ENCODE data around the gene SCAMP2.
"Not testable (repeated sequence)": the region's sequence is repeated elsewhere in the genome, so short reads cannot be mapped to it uniquely, and the experiment has no call there.

The SCAMP2 gene

DNA sequence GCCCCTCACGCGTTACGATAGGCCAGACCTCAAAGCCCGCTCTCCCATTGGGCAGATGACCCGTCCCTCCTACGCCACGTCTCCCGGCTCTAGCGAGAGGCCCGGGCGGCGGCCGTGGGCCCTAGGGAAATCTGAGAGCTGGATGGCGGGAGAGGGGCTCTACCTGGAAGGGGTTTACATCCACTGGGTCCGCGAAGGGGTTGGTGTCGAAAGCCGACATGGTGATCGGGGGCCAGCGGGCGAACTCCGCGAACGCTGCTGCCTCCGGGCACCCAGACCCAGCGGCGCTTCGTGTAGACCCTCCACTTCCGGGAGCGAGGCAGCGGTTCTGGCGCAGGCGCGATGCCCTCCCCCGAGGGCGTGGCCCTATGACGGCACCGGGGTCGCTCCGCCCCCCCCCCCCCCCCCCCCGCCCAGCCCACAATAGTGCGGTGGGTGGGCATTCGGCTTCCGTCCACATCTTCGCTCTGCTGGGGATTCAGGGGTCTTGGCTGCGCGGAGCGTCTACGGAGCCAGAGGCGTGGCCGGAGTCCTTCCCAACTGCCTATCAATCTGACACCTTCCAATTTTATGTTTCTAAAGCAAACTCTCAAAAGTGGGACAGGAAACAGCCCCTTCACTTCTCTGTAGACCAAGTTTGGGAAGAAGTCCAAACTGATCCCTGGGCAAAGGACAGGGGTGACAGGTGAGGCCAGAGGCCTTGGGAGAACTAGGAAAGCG, at the start of gene SCAMP2:
Gene SCAMP2 (minus strand): TSS at position 330 of the 720 bp plus-strand sequence. CDS start 110 bp downstream, at position 220.
- DNase-seq: peak; percentile 81

GRCh38 chr15:74920456-74920855, 47.3 kb upstream of the SCAMP2 start:
- no peak for DNase-seq

DNA sequence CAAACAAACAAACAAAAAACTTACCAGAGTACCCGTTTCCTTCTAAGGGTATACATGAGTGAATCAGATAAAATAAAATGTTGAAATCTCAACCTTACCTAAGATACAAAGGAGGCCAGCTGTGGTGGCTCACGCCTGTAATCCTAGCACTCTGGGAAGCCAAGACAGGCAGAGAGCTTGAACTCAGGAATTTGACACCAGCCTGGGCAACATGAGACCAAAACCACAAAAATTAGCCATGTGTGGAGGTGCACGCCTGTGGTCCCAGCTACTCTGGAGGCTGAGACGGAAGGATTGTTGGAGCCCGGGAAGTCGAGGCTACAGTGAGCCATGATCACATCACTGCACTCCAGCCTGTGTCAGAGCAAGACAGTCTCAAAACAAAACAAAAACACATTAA, 44.5 kb upstream of the SCAMP2 start:
- DNase-seq: no peak

GRCh38 chr15:74913799-74914198, 40.6 kb upstream of the SCAMP2 start:
- DNase-seq: not testable (repeated sequence)

GRCh38 chr15:74913041-74913440, 39.9 kb upstream of the SCAMP2 start:
- no peak for DNase-seq

- DNase-seq: no peak
Measured at GRCh38 chr15:74908635-74909034, 35.5 kb upstream of the SCAMP2 start.

DNA sequence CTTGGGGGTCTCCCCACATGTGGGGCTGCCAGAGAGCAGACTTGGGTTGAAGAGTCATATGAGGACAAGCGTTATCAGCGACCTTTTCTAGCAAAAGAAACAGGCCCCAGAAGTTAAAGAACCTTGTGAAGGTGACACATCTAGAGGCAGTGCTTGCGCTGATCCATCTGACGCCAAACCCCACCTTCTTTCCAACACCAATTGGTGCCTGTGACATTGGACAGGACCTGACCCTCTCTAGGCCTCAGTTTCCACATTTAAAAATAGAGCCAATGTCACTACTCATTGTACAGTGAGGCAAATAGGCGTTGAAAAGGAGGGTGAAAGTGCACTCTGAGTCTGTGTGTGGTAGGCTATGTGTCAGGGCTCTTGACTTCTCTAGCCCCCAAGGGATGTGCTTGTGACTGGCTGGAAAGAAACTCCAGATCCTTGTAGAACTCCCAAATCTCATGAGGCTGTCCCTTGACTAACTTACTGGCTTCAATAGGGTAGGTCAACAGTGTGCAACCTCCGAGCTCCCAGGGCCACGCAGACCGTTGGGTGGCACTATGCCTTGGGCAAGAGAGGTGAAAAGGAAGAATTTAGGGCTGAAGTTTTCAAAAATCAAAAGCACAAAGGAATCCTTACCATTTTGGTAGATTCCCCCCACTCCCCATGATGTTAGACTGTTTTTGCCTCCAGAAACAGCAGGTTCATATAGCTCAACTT, 34.2 kb upstream of the SCAMP2 start:
- no peak for DNase-seq

GRCh38 chr15:74906450-74907162, 33.4 kb upstream of the SCAMP2 start, which contains the start of gene FAM219B:
Gene FAM219B, minus strand, starts transcription at chr15:74906851. Its CDS starts 51 bp downstream, at chr15:74906800.
- DNase-seq: peak; percentile 60

DNA sequence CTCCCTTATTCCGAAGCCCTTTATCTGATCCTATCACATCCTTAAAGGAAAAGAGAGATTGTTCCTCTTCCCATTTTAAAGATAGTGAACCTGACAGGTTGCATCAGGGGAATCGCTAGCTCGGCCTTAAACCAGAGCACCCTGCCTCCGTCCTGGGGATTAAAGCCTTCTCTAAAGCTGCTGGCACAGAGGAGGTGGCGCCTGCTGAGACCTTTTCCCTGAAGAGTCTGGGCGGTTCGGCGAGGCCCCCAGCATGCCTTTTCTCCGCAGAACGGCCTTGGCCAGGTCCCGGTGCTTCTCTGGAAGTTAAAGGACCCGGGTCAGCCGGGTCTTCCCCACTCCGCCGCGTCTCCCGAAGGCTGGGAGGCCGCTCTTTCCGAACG, 32.9 kb upstream of the SCAMP2 start:
- no peak for DNase-seq

DNA sequence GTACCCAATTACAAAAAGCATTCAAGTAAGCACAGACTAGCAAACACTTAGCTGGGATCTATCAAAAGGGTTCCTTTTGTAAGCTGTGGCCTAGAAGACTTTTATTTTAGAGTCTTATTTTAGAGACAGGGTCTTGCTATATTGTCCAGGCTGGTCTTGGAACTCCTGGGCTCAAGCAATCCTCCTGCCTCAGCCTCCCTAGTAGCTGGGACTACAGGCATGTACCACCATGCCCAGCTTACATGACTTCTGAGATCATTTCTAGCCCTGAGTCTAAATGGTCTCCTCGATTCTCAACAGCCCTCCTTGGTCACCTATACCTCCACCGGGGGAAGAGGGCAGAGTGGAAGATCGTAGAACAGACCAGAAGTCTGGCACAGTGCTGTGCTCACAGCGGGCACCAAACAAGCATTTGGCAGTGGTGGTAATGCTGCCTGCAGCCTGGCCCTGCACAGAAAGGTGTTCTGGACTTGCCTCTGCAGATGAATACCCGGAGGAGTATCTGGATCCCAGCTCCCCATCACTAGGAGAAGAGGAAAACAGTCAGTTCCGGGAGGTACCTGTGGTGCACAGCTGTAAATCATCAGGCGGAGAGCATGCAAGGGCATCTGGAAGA, 31.1 kb upstream of the SCAMP2 start:
- DNase-seq: no peak

- no peak for DNase-seq
Measured at GRCh38 chr15:74903676-74904075, 30.5 kb upstream of the SCAMP2 start.

DNA sequence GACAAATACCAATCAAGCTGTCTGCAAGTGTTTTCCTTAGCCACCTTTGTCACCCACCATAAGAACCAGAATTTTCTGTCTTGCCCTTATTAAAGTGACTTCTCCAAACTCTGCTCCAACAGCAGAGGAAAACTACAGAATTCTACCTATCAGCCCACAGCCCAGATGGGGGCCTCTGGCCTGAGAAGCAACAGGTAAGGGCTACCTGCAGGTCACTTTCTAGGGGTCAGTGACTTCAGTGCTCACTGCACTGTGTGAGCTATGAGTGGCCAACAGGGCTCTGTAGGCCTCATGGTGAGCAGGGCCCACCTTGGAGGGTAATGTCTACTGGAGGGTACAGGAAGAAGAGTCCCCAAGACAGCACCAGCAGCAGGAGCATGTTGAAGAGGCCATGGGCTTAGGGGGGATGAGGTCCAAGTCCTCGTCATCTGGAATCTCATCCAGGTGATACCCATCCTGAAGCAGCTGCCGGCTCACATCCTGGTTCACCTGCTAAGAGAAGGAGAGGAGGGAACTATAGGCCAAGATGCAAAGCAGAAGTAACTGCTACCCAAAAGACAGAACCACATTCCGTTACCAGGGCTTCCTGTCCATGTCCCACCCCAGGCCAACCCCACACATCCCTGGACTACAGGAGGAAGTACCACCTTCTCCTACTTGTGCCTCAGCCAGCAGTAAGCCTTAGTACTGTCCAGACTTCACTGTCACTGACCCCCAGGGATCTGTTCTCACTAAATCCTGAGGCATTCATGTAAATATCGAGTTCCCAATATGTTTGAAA, 29.3 kb upstream of the SCAMP2 start:
- no peak for DNase-seq

DNA sequence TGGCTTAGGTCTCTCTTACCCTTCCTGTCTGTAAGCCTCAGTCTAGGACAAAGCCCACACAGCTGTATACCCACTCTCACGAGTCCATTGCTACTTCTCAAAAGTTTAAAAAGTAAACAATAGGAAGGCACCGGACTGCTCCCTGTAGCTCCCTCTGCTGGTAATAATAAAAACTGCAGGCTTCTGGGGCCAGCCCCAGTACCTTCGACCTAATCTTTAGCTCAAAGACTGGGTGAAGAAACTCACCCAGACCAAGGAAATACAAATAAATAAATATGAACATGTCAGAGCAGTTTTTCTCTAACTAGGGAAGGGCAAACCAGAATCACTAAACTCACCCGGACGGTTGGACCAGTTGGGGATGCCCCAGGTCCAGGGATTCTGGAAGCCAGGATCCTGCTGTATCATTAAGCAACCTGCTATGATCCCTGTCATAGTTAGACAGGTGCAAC, 28.5 kb upstream of the SCAMP2 start:
- peak; percentile 38 for DNase-seq

- DNase-seq: no peak
Measured at GRCh38 chr15:74897300-74897701, 24.1 kb upstream of the SCAMP2 start.

GRCh38 chr15:74896316-74896715, 23.2 kb upstream of the SCAMP2 start:
- no peak for DNase-seq

DNA sequence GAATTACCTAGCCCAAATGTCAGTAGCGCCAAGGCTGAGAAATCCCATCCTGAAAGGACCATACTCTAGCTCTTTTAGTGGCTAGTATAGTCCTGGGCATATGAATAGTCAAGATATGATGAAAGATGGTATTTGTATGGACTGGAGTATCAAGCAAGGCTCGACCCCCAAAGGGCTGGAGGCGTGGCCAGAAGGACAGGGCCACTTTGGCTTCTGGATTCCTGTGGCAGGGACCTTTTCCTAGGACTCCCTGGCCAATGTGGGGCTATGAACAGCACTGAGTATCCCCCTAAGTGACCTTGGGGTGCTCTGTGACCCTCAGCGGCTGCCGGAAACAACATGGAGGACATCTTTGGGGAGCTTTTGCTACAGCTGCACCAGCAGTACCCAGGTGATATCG, 22.7 kb upstream of the SCAMP2 start:
- DNase-seq: no peak

- not testable (repeated sequence) for DNase-seq
Measured at GRCh38 chr15:74894383-74894782, 21.2 kb upstream of the SCAMP2 start.

- DNase-seq: no peak
Measured at GRCh38 chr15:74893627-74894026, 20.5 kb upstream of the SCAMP2 start.

DNA sequence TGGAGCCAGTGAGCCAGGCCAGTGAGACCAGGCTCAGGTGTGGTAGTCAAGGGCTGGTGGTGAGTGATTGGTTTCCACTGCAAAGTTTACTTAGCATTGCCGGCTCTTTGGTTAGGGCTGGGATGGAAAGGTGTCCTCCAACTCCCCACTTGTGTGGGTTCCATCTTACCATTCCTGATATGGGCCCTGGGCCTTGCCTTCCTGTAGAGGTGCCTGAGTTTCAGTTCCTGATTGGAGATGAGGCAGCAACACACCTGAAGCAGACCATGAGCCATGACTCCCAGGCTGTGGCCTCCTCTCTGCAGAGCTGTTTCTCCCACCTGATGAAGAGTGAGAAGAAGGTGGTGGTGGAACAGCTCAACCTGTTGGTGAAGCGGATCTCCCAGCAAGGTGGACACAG, 19.8 kb upstream of the SCAMP2 start:
- no peak for DNase-seq

DNA sequence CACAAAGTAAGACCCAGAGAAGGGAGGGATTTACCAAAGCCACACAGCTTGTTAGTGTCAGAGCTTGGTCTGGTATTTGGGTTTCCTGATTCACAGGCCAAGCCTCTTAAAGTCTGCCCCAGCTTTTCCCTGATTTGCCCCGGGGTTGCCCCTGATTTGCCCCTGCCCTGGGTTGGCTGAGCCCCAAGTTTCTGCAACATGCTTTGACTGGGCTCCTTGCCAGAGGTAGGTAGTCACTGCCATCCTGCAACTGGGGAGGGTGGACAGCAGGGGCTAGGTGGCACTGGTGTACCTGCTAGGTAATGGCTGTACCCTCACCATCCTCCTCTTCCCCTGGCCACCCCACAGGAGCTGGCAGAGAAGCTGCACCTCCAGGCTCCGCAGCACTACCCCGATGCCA, 19.1 kb upstream of the SCAMP2 start:
- no peak for DNase-seq

DNA sequence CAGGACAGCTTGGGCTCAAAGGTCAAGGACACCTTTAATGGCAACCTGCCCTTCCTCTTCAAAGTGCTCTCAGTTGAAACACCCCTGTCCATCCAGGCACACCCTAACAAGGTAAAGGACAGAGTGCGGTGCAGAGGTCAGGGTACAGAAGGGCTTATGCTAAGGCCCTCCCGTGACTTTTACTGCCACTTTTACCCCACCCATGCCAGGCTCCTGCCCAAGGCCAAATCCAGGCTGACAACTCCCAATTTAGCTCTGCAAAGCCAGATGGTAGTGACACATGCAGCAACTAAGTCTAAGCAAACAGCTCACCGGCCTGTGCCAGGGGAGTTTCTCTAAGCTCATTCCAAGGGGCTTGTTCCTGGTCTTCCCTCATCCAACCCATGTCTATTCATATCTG, 18.3 kb upstream of the SCAMP2 start:
- DNase-seq: no peak

GRCh38 chr15:74890665-74890960, 17.4 kb upstream of the SCAMP2 start:
- DNase-seq: no peak

All from activated CD4-positive, alpha-beta T cell treated with anti-CD3 and anti-CD28 coated beads for 1 hour (primary cell).